ENCODE data around the gene C1orf50. TPM values are rescaled to one million over a fixed set of nuclear protein-coding genes. Genes with fewer than 3 reads are reported as not detected.

Gene C1orf50
- total RNA-seq, 1 donor from 2014 or later: 11.3 TPM

DNA sequence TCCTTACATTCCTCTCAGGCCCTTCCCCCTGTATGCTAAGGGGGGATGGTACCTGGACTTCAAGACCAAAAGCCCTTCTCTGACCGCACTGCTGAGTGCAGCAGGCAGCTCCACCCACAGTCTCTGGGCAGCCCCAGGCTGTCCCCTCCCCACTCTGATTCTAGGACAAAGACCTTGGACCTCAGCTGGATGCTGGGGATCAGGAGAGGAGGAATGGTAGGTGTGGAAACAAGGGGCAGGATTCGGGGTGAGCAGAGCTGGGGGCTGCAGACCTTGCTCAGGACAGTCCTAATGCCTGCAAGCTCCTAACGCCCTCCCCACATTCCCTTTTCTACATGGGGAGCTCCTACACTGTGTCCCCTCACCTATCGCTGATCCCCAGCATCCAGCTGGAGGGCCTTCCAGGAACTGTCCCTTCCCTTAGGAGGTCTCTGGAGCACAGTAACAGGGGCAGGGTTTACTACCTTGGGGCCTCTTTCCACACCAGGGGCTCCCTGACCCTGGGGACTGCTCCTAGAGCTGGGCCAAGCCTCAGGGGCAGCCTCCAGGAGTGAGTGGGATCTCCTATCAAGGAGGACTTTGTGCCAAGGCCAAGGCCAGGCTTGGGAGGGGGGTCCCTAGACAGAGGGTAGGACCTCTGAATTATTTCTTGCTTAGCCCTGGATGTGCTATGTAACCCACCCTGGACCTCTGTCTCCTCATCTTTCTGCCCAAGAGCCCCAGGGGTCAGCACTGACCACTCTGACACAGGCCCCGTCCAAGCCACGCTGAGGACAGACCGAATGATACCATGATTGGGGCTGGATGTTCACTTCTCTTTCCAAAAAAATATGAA is 32.6 kb upstream of the C1orf50 start:
- Mint-ChIP-seq H3K36me3 (ENCODE audit: low read depth, unreplicated experiment) (no peaks in the 10 kb centered on the region), H3K9me3 (ENCODE audit: unreplicated experiment) (no peaks in the 10 kb centered on the region), H3K4me1 (ENCODE audit: unreplicated experiment) (peaks cover 4% of the 10 kb centered on the region), H3K4me3 (ENCODE audit: unreplicated experiment) (no peak overlapping the region), H3K27me3 (ENCODE audit: unreplicated experiment) (peaks cover 2% of the 10 kb centered on the region), H3K27ac (ENCODE audit: unreplicated experiment) (no peak overlapping the region)
- no peak for DNase-seq (ENCODE audit: low spot score)
- TF ChIP-seq, protein P1, sequence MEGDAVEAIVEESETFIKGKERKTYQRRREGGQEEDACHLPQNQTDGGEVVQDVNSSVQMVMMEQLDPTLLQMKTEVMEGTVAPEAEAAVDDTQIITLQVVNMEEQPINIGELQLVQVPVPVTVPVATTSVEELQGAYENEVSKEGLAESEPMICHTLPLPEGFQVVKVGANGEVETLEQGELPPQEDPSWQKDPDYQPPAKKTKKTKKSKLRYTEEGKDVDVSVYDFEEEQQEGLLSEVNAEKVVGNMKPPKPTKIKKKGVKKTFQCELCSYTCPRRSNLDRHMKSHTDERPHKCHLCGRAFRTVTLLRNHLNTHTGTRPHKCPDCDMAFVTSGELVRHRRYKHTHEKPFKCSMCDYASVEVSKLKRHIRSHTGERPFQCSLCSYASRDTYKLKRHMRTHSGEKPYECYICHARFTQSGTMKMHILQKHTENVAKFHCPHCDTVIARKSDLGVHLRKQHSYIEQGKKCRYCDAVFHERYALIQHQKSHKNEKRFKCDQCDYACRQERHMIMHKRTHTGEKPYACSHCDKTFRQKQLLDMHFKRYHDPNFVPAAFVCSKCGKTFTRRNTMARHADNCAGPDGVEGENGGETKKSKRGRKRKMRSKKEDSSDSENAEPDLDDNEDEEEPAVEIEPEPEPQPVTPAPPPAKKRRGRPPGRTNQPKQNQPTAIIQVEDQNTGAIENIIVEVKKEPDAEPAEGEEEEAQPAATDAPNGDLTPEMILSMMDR (IDR thresholded peaks at IDR 0.05; ENCODE audit: unreplicated experiment): no peak

DNA sequence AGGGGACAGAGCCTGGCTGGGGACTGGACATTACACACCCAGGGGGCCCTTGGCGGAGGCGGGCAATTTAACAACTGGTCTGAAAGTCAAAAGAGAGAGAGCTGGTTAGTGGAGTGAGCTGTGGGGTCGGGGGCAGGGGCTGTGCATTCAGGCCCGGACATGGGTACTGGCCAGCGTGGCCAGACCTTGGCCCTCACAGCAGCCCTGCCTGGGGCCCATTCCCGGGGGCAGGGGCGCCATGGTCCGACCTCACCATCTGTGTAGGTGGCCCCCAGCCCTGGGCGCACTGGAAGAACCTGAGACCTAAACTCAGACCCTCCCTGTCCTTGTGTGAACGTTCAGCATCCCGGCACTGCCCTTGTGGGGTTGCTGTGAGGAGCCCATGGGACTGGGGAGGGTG is 32.0 kb upstream of the C1orf50 start:
- Mint-ChIP-seq H3K9me3 (ENCODE audit: unreplicated experiment) (no peaks in the 10 kb centered on the region), H3K27ac (ENCODE audit: unreplicated experiment) (no peak overlapping the region), H3K36me3 (ENCODE audit: low read depth, unreplicated experiment) (no peaks in the 10 kb centered on the region), H3K4me3 (ENCODE audit: unreplicated experiment) (no peak overlapping the region), H3K27me3 (ENCODE audit: unreplicated experiment) (peaks cover 2% of the 10 kb centered on the region), H3K4me1 (ENCODE audit: unreplicated experiment) (peaks cover 4% of the 10 kb centered on the region)
- TF ChIP-seq, protein P1 (IDR thresholded peaks at IDR 0.05; ENCODE audit: unreplicated experiment): no peak
- DNase-seq (ENCODE audit: low spot score): no peak

DNA sequence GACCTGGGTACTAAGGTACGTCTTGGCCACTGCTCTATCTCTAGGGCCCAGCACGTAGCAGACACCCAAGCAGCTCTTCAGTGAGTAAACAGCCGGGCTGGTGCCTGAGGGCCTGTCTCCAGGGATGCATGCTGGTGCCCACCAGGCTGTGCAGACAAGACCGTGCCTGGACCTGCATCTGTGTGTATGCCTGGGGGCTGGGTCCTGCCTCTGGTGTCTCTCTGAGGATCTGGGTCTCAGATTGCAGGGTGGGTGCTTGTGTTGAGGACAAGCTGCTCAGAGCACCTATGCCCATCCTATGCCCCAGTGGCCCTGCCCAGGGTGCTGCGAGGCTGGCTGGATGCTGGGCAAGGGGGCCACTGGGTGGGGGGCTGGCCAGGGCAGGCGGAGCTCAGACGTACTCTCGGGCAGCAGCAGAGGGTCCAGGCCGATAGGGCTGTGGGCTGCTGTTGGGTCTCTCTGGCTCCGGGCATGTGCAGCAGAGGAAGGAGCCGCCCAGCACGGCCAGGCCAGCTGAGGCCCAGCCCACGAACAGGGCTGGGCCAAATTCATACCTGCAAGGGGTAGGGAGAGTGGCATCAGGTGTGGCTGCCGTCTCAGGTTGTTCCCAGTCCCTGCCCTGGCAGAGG is 31.5 kb upstream of the C1orf50 start:
- no peak overlapping the region for H3K4me3 Mint-ChIP-seq (ENCODE audit: unreplicated experiment)
- H3K4me1 Mint-ChIP-seq (ENCODE audit: unreplicated experiment): peaks cover 4% of the 10 kb centered on the region
- DNase-seq (ENCODE audit: low spot score): no peak
- no peak overlapping the region for H3K27ac Mint-ChIP-seq (ENCODE audit: unreplicated experiment)
- TF ChIP-seq, protein P1 (IDR thresholded peaks at IDR 0.05; ENCODE audit: unreplicated experiment): no peak
- peaks cover 2% of the 10 kb centered on the region for H3K27me3 Mint-ChIP-seq (ENCODE audit: unreplicated experiment)
- H3K36me3 Mint-ChIP-seq (ENCODE audit: low read depth, unreplicated experiment): no peaks in the 10 kb centered on the region
- H3K9me3 Mint-ChIP-seq (ENCODE audit: unreplicated experiment): no peaks in the 10 kb centered on the region

DNA sequence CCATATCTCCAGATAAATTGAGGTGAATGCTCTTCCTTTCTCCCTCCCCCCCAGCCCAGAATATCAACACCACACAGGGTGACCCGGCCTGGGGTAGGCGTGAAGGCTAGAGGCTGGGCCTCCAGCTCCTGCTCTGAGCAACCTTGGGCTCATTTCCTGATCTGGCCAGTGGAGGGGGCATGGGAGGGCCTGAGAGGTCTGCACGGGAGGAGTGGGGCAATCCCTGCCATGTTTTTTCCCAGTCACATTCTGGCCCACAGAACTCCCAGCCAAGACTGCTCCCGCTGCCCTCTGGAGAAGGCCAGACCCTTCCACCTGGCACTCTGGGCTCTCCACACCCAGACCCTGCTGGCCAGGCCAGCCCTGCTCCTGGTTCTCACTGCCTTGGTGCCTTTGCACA is 30.9 kb upstream of the C1orf50 start:
- Mint-ChIP-seq H3K9me3 (ENCODE audit: unreplicated experiment) (no peaks in the 10 kb centered on the region), H3K36me3 (ENCODE audit: low read depth, unreplicated experiment) (no peaks in the 10 kb centered on the region), H3K4me1 (ENCODE audit: unreplicated experiment) (peaks cover 4% of the 10 kb centered on the region), H3K27ac (ENCODE audit: unreplicated experiment) (peak overlapping the region; percentile 67), H3K27me3 (ENCODE audit: unreplicated experiment) (peaks cover 2% of the 10 kb centered on the region), H3K4me3 (ENCODE audit: unreplicated experiment) (no peak overlapping the region)
- TF ChIP-seq, protein P1 (IDR thresholded peaks at IDR 0.05; ENCODE audit: unreplicated experiment): no peak
- peak; percentile 49 for DNase-seq (ENCODE audit: low spot score)
